A549 (cell line): ENCODE measurements around the gene KCNH8. TPM values are rescaled to one million over a fixed set of nuclear protein-coding genes. Genes with fewer than 3 reads are reported as not detected.
A peak's percentile ranks its signal among the peaks of the same experiment; 100 is the strongest.

Experiments
- ATAC-seq, 2 experiments: fragments of 200-7000 bp in 1 of 2; fragments of >200 bp in 1 of 2; cut with Nextera tagmentation in 1 of 2; cut with Tn5 transposase in 1 of 2; 3 replicates each; pipeline versions ENCODE4 v1.8.0 to v1.9.1; 2018 to 2020; ENCODE audit warnings: mild to moderate bottlenecking in 1 of 2, moderate library complexity in 1 of 2
- CTCF ChIA-PET: fragments of 300-600 bp; sonication (Branson Sonifier 250); formaldehyde crosslinking; extraction: SDS; loops from one replicate; lab custom pipeline; 2021; ENCODE audit warnings: antibody characterized with exemption, inconsistent platforms; lab: Yijun Ruan, JAX
- POLR2A ChIA-PET: fragments of 350-600 bp; formaldehyde crosslinking; extraction: SDS; loops from one replicate; lab custom pipeline; 2021; ENCODE audit warnings: antibody characterized with exemption, inconsistent platforms; lab: Yijun Ruan, JAX
- DNase-seq, 2 experiments: peaks; one replicate each; pipeline versions ENCODE4 v3.0.0 to v3.0.0-alpha.2; 2011 to 2016; ENCODE audit warnings: low read depth in 1 of 2, low spot score in 1 of 2
- FAIRE-seq: peaks from 2 replicates; lab custom pipeline; 2011; peaks lifted over from hg19 to GRCh38; lab: Jason Lieb, UNC
- H3K27ac ChIP-seq, 2 experiments: fragments of >200 bp; sonication (Bioruptor Twin); formaldehyde crosslinking; 3 replicates each; pipeline ENCODE4 v1.5.1; 2016 to 2017
- H3K4me1 ChIP-seq: fragments of >200 bp; sonication (Bioruptor Twin); formaldehyde crosslinking; 3 replicates; pipeline ENCODE4 v1.6.1; 2016
- H3K4me2 ChIP-seq: fragments of >200 bp; sonication (Bioruptor Twin); formaldehyde crosslinking; 3 replicates; pipeline ENCODE4 v1.6.1; 2016
- H3K4me3 ChIP-seq: fragments of >200 bp; sonication (Bioruptor Twin); formaldehyde crosslinking; 3 replicates; pipeline ENCODE4 v1.5.1; 2016
- H3K9me3 ChIP-seq: fragments of >200 bp; sonication (Bioruptor Twin); formaldehyde crosslinking; 3 replicates; pipeline ENCODE4 v1.6.1; 2016
- BCL3 ChIP-seq: fragments of >200 bp; sonication (Bioruptor Twin); formaldehyde crosslinking; IDR thresholded peaks from 3 replicates; pipeline ENCODE4 v1.6.1; 2016
- CBX2 ChIP-seq: fragments of 200-600 bp; sonication (generic); IDR thresholded peaks from 2 replicates; pipeline ENCODE4 v1.6.1; 2016; ENCODE audit warnings: low read depth, mild to moderate bottlenecking, borderline replicate concordance
- CBX8 ChIP-seq: fragments of 200-600 bp; sonication (generic); IDR thresholded peaks from 2 replicates; pipeline ENCODE4 v1.6.1; 2016
- CHD4 ChIP-seq: fragments of 200-600 bp; sonication (generic); IDR thresholded peaks from 2 replicates; pipeline ENCODE4 v1.6.1; 2016; ENCODE audit warnings: antibody characterized with exemption, mild to moderate bottlenecking, borderline replicate concordance
- EHF ChIP-seq: fragments of 250-450 bp; sonication (Bioruptor Pico); IDR thresholded peaks from 2 replicates; pipeline ENCODE4 v1.5.0; 2020; ENCODE audit warnings: mild to moderate bottlenecking
- FOSB ChIP-seq: fragments of 250-450 bp; sonication (Bioruptor Pico); IDR thresholded peaks from 2 replicates; pipeline ENCODE4 v1.5.0; 2020; ENCODE audit warnings: mild to moderate bottlenecking, moderate library complexity
- FOXS1 ChIP-seq: fragments of 250-450 bp; sonication (Bioruptor Pico); IDR thresholded peaks from 2 replicates; pipeline ENCODE4 v1.5.0; 2020; ENCODE audit warnings: mild to moderate bottlenecking, moderate library complexity
- HOXA7 ChIP-seq: fragments of 250-450 bp; sonication (Bioruptor Pico); IDR thresholded peaks from 2 replicates; pipeline ENCODE4 v1.5.0; 2020; ENCODE audit warnings: mild to moderate bottlenecking, moderate library complexity
- HOXB13 ChIP-seq: fragments of 250-450 bp; sonication (Bioruptor Pico); IDR thresholded peaks from 2 replicates; pipeline ENCODE4 v1.5.0; 2020; ENCODE audit warnings: low read depth, mild to moderate bottlenecking, moderate library complexity
- HOXB5 ChIP-seq: fragments of 250-450 bp; sonication (Bioruptor Pico); IDR thresholded peaks from 2 replicates; pipeline ENCODE4 v1.5.0; 2020; ENCODE audit warnings: mild to moderate bottlenecking, moderate library complexity
- JUN ChIP-seq, 2 experiments: fragments of >200 bp; sonication (Bioruptor Twin); formaldehyde crosslinking; IDR thresholded peaks; 2 replicates in 1 of 2; 3 replicates in 1 of 2; pipeline ENCODE4 v1.6.1; 2016 to 2017
- KDM5A ChIP-seq: fragments of 200-600 bp; sonication (generic); IDR thresholded peaks from 2 replicates; pipeline ENCODE4 v1.6.1; 2016; ENCODE audit warnings: antibody characterized with exemption, mild to moderate bottlenecking
- MAFK ChIP-seq: fragments of 450-650 bp; IDR thresholded peaks from 2 replicates; pipeline ENCODE4 v1.6.1; 2014; ENCODE audit not compliant: partially characterized antibody
- MAZ ChIP-seq: fragments of 150-350 bp; IDR thresholded peaks from 2 replicates; pipeline ENCODE4 v1.6.1; 2014; ENCODE audit warnings: antibody characterized with exemption, low read depth, low read length, borderline replicate concordance
- MYC ChIP-seq: IDR thresholded peaks from 2 replicates; pipeline ENCODE4 v1.6.1; 2012; ENCODE audit warnings: mild to moderate bottlenecking, inconsistent platforms, low read length, improper control_type of control experiment, borderline replicate concordance
- NR3C1 ChIP-seq: fragments of >200 bp; sonication (Bioruptor Twin); formaldehyde crosslinking; IDR thresholded peaks from 3 replicates; pipeline ENCODE4 v1.6.1; 2017
- POLR2AphosphoS2 ChIP-seq: conservative IDR thresholded peaks from 2 replicates; pipeline ENCODE4 v1.6.1; 2012; ENCODE audit warnings: low read length, improper control_type of control experiment, inconsistent platforms
- RAD21 ChIP-seq, 2 experiments: fragments of >200 bp in 1 of 2; sonication (Bioruptor Twin) in 1 of 2; formaldehyde crosslinking in 1 of 2; IDR thresholded peaks in 1 of 2; conservative IDR thresholded peaks in 1 of 2; 2 replicates in 1 of 2; 3 replicates in 1 of 2; pipeline ENCODE4 v1.6.1; 2012 to 2018; ENCODE audit warnings: inconsistent platforms in 1 of 2
- SREBF2 ChIP-seq: fragments of 450-650 bp; IDR thresholded peaks from 2 replicates; pipeline ENCODE4 v1.6.1; 2014; ENCODE audit warnings: mild to moderate bottlenecking, moderate library complexity
- TFCP2L1 ChIP-seq: fragments of 250-450 bp; sonication (Bioruptor Pico); IDR thresholded peaks from 2 replicates; pipeline ENCODE4 v1.5.0; 2021; ENCODE audit warnings: mild to moderate bottlenecking
- TP53 ChIP-seq: fragments of 250-450 bp; sonication (Bioruptor Pico); IDR thresholded peaks from 2 replicates; pipeline ENCODE4 v1.5.0; 2021; ENCODE audit warnings: mild to moderate bottlenecking, moderate library complexity
- ZSCAN20 ChIP-seq: fragments of 250-450 bp; sonication (Bioruptor Pico); IDR thresholded peaks from 2 replicates; pipeline ENCODE4 v1.8.0; 2022; ENCODE audit warnings: mild to moderate bottlenecking, moderate library complexity
- WGBS: methylation state at CpG from one replicate; pipeline ENCODE4 v1.1.6; 2017; ENCODE audit errors: missing lambda C conversion rate; 5-methylcytosine and 5-hydroxymethylcytosine counted together
- polyA plus RNA-seq, 4 experiments: library from polyadenylated mRNA; depleted of rRNA in 3 of 4; stranded (reverse); fragments of >200 nt; fragmentation: RNase III in 1 of 4; extraction: RNeasy Plus Mini Kit Qiagen cat#74134 plus additional on column Dnase treatment in 1 of 4; gene quantifications; 2 replicates in 3 of 4; 3 replicates in 1 of 4; pipeline ENCODE4 v1.2.3, GENCODE V29; 2011 to 2017
- TF ChIP-seq, protein P1 (sequence below): fragments of 200-600 bp; sonication (generic); IDR thresholded peaks from 2 replicates; pipeline ENCODE4 v1.6.1; 2016; ENCODE audit warnings: antibody characterized with exemption, mild to moderate bottlenecking, moderate library complexity
- TF ChIP-seq, protein P2 (sequence below): fragments of 450-650 bp; IDR thresholded peaks from 2 replicates; pipeline ENCODE4 v1.6.1; 2014; ENCODE audit warnings: antibody characterized with exemption
- TF ChIP-seq, protein P3 (sequence below): IDR thresholded peaks from 2 replicates; pipeline ENCODE4 v1.6.1; 2012; ENCODE audit warnings: low read depth, borderline replicate concordance
- TF ChIP-seq, protein P4 (sequence below): fragments of >200 bp; sonication (Bioruptor Twin); formaldehyde crosslinking; IDR thresholded peaks from 2 replicates; pipeline ENCODE4 v1.6.1; 2016
- TF ChIP-seq, protein P5 (sequence below): fragments of 250-450 bp; sonication (Bioruptor Pico); IDR thresholded peaks from 2 replicates; pipeline ENCODE4 v1.5.0; 2020; ENCODE audit warnings: low read depth, mild to moderate bottlenecking, moderate library complexity

The KCNH8 gene
- polyA plus RNA-seq, 2 of the 4 experiments (the other 2 are of a cell fraction) = 0.03 TPM; not detected in 1

DNA sequence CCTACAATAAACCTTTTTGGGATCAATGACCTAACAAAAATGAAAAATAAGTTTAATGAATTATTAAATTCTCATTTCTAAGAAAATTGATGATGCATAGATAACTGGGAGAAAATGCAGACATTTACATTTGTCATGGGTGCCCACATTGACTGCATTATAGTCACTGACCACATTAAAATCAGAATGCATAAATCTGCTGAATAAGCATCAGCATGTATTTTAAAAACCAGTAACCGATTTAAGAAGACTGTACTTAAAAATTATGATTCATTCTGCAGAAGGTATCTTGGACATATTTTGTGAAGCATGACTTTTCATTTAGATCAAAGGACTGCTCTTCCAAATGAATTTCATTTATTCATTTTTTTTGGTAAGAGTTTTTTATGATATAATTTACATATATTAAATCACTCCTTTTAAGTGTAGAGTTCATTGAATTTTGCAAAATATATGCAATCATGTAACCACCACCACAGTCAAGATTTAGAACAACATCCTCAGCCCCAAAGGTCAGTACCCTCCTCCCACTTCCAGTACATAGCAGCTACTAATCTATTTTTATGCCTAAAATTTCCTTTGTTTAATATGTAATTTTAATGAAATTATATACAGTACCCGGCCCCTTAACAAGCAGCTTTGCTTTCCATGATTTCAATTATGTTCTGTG is 11.8 kb downstream of the KCNH8 start:
- FAIRE-seq (no peak), DNase-seq (no peak), ATAC-seq (no peak)
- H3K4me3 ChIP-seq = no peak overlapping the region
- CTCF ChIA-PET = no interaction called here
- WGBS = 0% methylated on average over 2 of the region's 2 CpGs
- no peak overlapping the region for H3K27ac ChIP-seq
- H3K9me3 ChIP-seq = no peaks in the 10 kb centered on the region
- TF ChIP-seq, protein P1, sequence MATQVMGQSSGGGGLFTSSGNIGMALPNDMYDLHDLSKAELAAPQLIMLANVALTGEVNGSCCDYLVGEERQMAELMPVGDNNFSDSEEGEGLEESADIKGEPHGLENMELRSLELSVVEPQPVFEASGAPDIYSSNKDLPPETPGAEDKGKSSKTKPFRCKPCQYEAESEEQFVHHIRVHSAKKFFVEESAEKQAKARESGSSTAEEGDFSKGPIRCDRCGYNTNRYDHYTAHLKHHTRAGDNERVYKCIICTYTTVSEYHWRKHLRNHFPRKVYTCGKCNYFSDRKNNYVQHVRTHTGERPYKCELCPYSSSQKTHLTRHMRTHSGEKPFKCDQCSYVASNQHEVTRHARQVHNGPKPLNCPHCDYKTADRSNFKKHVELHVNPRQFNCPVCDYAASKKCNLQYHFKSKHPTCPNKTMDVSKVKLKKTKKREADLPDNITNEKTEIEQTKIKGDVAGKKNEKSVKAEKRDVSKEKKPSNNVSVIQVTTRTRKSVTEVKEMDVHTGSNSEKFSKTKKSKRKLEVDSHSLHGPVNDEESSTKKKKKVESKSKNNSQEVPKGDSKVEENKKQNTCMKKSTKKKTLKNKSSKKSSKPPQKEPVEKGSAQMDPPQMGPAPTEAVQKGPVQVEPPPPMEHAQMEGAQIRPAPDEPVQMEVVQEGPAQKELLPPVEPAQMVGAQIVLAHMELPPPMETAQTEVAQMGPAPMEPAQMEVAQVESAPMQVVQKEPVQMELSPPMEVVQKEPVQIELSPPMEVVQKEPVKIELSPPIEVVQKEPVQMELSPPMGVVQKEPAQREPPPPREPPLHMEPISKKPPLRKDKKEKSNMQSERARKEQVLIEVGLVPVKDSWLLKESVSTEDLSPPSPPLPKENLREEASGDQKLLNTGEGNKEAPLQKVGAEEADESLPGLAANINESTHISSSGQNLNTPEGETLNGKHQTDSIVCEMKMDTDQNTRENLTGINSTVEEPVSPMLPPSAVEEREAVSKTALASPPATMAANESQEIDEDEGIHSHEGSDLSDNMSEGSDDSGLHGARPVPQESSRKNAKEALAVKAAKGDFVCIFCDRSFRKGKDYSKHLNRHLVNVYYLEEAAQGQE = no peak
- TF ChIP-seq NR3C1 = no peak
- TF ChIP-seq MAFK = peak; percentile 69
- H3K4me1 ChIP-seq = no peaks in the 10 kb centered on the region
- POLR2A ChIA-PET = no interaction called here
- H3K4me2 ChIP-seq = no peak overlapping the region

GRCh38 chr3:19165654-19166053 is 17.3 kb downstream of the KCNH8 start:
- no peak for FAIRE-seq
- CTCF ChIA-PET = no interaction called here
- POLR2A ChIA-PET = no interaction called here
- no peak for DNase-seq
- Histone ChIP-seq H3K9me3 (no peaks in the 10 kb centered on the region), H3K4me1 (no peaks in the 10 kb centered on the region), H3K4me2 (no peak overlapping the region), H3K27ac (no peak overlapping the region), H3K4me3 (no peak overlapping the region)
- no peak for TF ChIP-seq MYC
- TF ChIP-seq TP53 (CRISPR knock-in tag) = no peak
- no peak for TF ChIP-seq HOXB5
- no peak for TF ChIP-seq JUN (IDR thresholded peaks at IDR 0.05)
- TF ChIP-seq ZSCAN20 = no peak
- TF ChIP-seq SREBF2 = no peak
- TF ChIP-seq CHD4 = no peak
- TF ChIP-seq BCL3 = no peak
- no peak for TF ChIP-seq EHF (CRISPR knock-in tag)
- no peak for TF ChIP-seq CBX8
- ATAC-seq = no peak
- WGBS = 6% methylated on average over 2 of the region's 2 CpGs

DNA sequence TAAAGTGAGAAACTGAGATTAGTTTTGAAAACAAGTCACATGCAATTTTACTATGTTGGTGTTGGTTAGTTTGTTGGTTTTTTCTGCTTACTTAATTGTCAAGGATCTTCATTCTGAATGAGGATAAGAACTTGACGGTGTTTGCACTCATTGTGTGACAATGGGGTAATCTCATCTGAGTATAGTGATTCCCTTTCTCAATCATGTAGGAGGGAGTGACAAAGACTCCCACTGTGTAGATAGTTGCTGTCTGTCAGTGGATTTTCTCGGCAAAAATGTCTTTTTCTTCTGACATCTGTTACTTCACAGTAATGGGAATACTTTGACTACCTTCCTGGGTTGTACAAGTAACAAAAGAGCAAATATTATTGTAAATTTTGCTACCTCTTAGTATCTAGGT is 23.5 kb downstream of the KCNH8 start:
- POLR2A ChIA-PET = no interaction called here
- no peak overlapping the region for H3K4me2 ChIP-seq
- TF ChIP-seq CHD4 = no peak
- TF ChIP-seq JUN (IDR thresholded peaks at IDR 0.05) = no peak
- no peak for TF ChIP-seq HOXA7 (CRISPR knock-in tag)
- TF ChIP-seq, protein P2, sequence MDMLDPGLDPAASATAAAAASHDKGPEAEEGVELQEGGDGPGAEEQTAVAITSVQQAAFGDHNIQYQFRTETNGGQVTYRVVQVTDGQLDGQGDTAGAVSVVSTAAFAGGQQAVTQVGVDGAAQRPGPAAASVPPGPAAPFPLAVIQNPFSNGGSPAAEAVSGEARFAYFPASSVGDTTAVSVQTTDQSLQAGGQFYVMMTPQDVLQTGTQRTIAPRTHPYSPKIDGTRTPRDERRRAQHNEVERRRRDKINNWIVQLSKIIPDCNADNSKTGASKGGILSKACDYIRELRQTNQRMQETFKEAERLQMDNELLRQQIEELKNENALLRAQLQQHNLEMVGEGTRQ = no peak
- TF ChIP-seq KDM5A = no peak
- TF ChIP-seq CBX2 = no peak
- TF ChIP-seq, protein P3, sequence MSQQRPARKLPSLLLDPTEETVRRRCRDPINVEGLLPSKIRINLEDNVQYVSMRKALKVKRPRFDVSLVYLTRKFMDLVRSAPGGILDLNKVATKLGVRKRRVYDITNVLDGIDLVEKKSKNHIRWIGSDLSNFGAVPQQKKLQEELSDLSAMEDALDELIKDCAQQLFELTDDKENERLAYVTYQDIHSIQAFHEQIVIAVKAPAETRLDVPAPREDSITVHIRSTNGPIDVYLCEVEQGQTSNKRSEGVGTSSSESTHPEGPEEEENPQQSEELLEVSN = no peak
- TF ChIP-seq RAD21 (conservative IDR thresholded peaks at IDR 0.05 in 1 of 2, IDR thresholded peaks at IDR 0.05 in 1 of 2) = no peak
- TF ChIP-seq TFCP2L1 (CRISPR knock-in tag) = no peak
- TF ChIP-seq, protein P4, sequence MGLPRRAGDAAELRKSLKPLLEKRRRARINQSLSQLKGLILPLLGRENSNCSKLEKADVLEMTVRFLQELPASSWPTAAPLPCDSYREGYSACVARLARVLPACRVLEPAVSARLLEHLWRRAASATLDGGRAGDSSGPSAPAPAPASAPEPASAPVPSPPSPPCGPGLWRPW = no peak
- no peak for TF ChIP-seq MAZ
- TF ChIP-seq HOXB13 (CRISPR knock-in tag) = no peak
- TF ChIP-seq SREBF2 = no peak
- no peak for TF ChIP-seq FOXS1
- no peak for TF ChIP-seq POLR2AphosphoS2
- TF ChIP-seq, protein P5, sequence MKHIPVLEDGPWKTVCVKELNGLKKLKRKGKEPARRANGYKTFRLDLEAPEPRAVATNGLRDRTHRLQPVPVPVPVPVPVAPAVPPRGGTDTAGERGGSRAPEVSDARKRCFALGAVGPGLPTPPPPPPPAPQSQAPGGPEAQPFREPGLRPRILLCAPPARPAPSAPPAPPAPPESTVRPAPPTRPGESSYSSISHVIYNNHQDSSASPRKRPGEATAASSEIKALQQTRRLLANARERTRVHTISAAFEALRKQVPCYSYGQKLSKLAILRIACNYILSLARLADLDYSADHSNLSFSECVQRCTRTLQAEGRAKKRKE (CRISPR knock-in tag) = no peak
- TF ChIP-seq TP53 (CRISPR knock-in tag) = no peak
- no peak for TF ChIP-seq FOSB (CRISPR knock-in tag)
- TF ChIP-seq, all 56 proteins: peak for 0
- Histone ChIP-seq H3K27ac (no peak overlapping the region), H3K4me3 (no peak overlapping the region), H3K9me3 (no peaks in the 10 kb centered on the region), H3K4me1 (no peaks in the 10 kb centered on the region)
- whole genome bisulfite sequencing = 28% methylated on average over 2 of the region's 2 CpGs
- no peak for ATAC-seq
- CTCF ChIA-PET = no interaction called here
- DNase-seq = no peak
- no peak for FAIRE-seq
